H1 (cell line): Measurements from ENCODE around the gene RNGTT. TPM values are rescaled to one million over a fixed set of nuclear protein-coding genes. Genes with fewer than 3 reads are reported as not detected.

Experiments
- CTCF ChIA-PET: fragments of 300-600 bp; sonication (Branson Sonifier 250); formaldehyde crosslinking; loops from one replicate; lab custom pipeline; 2021; ENCODE audit not compliant: partially characterized antibody; lab: Charles Lee
- POLR2A ChIA-PET: fragments of 300-600 bp; sonication (Branson Sonifier 250); formaldehyde crosslinking; loops from one replicate; lab custom pipeline; 2021; ENCODE audit warnings: inconsistent platforms; ENCODE audit not compliant: partially characterized antibody; lab: Charles Lee
- DNase-seq, 2 experiments: peaks; one replicate each; pipeline versions ENCODE4 v3.0.0 to v3.0.0-alpha.2; 2010 to 2022; ENCODE audit warnings: low spot score in 2 of 2, low read depth in 1 of 2, mixed read lengths in 1 of 2
- FAIRE-seq: peaks from 2 replicates; lab custom pipeline; 2011; peaks lifted over from hg19 to GRCh38; lab: Jason Lieb, UNC
- H2AFZ ChIP-seq: 2 replicates; pipeline ENCODE4 v1.8.1; 2012; ENCODE audit warnings: low read length, inconsistent platforms
- H2AK5ac ChIP-seq: 2 replicates; pipeline ENCODE4 v1.6.1; 2013; ENCODE audit warnings: low read depth, low read length
- H2BK120ac ChIP-seq: replicated peaks from 2 replicates; pipeline ENCODE3; 2013; ENCODE audit warnings: low read depth, low read length, inconsistent platforms
- H2BK12ac ChIP-seq: 2 replicates; pipeline ENCODE4 v1.6.1; 2013; ENCODE audit warnings: low read depth, low read length
- H2BK15ac ChIP-seq: 2 replicates; pipeline ENCODE4 v1.6.1; 2013; ENCODE audit warnings: low read length
- H2BK20ac ChIP-seq: 2 replicates; pipeline ENCODE4 v1.6.1; 2013; ENCODE audit warnings: low read length
- H2BK5ac ChIP-seq: 2 replicates; pipeline ENCODE4 v1.6.1; 2013; ENCODE audit warnings: low read depth, low read length
- H3K14ac ChIP-seq: 2 replicates; pipeline ENCODE4 v1.6.1; 2013; ENCODE audit warnings: inconsistent platforms; ENCODE audit not compliant: insufficient read length
- H3K18ac ChIP-seq: 2 replicates; pipeline ENCODE4 v1.6.1; 2013; ENCODE audit warnings: low read length; ENCODE audit errors: extremely low read depth
- H3K23ac ChIP-seq: 2 replicates; pipeline ENCODE4 v1.6.1; 2013; ENCODE audit warnings: inconsistent platforms; ENCODE audit not compliant: insufficient read length
- H3K23me2 ChIP-seq: 2 replicates; pipeline ENCODE4 v1.6.1; 2013; ENCODE audit warnings: low read depth, low read length
- H3K27ac ChIP-seq: 2 replicates; pipeline ENCODE4 v1.6.1; 2011; ENCODE audit warnings: low read depth, low read length, inconsistent platforms
- H3K27me3 ChIP-seq, 4 experiments: replicated peaks in 1 of 4; 1 replicate in 1 of 4; 2 replicates in 3 of 4; pipeline versions ENCODE4 v1.6.1 to v1.8.1; 2011 to 2013; ENCODE audit warnings: low read length in 3 of 4, mild to moderate bottlenecking in 3 of 4, inconsistent platforms in 2 of 4, mixed read lengths in 2 of 4, moderate library complexity in 1 of 4; ENCODE audit not compliant: control insufficient read depth in 3 of 4, insufficient read depth in 3 of 4; ENCODE audit errors: extremely low read depth in 1 of 4
- H3K36me3 ChIP-seq, 4 experiments: 2 replicates each; pipeline versions ENCODE4 v1.6.1 to v1.8.1; 2011 to 2013; ENCODE audit warnings: mild to moderate bottlenecking in 4 of 4, low read length in 3 of 4, moderate library complexity in 2 of 4, control low read depth in 1 of 4, inconsistent platforms in 1 of 4; ENCODE audit not compliant: insufficient read depth in 4 of 4, control insufficient read depth in 2 of 4
- H3K4ac ChIP-seq: replicated peaks from 2 replicates; pipeline ENCODE3; 2013; ENCODE audit warnings: low read length, low read depth, mixed read lengths, inconsistent platforms; ENCODE audit not compliant: insufficient read length
- H3K4me1 ChIP-seq, 4 experiments: replicated peaks in 1 of 4; 1 replicate in 1 of 4; 2 replicates in 3 of 4; pipeline versions ENCODE4 v1.6.1 to v1.8.1; 2011 to 2013; ENCODE audit warnings: low read length in 3 of 4, inconsistent platforms in 2 of 4, mixed read lengths in 1 of 4; ENCODE audit not compliant: insufficient read depth in 4 of 4, control insufficient read depth in 3 of 4
- H3K4me2 ChIP-seq, 2 experiments: 2 replicates each; pipeline versions ENCODE4 v1.6.1 to v1.8.1; 2011 to 2013; ENCODE audit warnings: low read depth in 2 of 2, low read length in 2 of 2, control low read depth in 1 of 2, inconsistent platforms in 1 of 2, mild to moderate bottlenecking in 1 of 2; ENCODE audit not compliant: insufficient read depth in 1 of 2
- H3K4me3 ChIP-seq, 4 experiments: fragments of 200-600, 300-600 bp in 1 of 4; sonication (generic), shearing (Covaris generic), sonication (Bioruptor Twin) in 1 of 4; 2 replicates each; pipeline versions ENCODE4 v1.5.1 to v1.8.1; 2011 to 2016; ENCODE audit warnings: low read length in 4 of 4, low read depth in 3 of 4, control low read depth in 2 of 4, inconsistent platforms in 2 of 4, mild to moderate bottlenecking in 2 of 4, mixed read lengths in 1 of 4, moderate library complexity in 1 of 4; ENCODE audit not compliant: insufficient read depth in 2 of 4; ENCODE audit errors: extremely low read depth in 1 of 4
- H3K56ac ChIP-seq: replicated peaks from 2 replicates; pipeline ENCODE3; 2013; ENCODE audit warnings: low read depth, mild to moderate bottlenecking, mixed read lengths, low read length, inconsistent platforms; ENCODE audit not compliant: insufficient read length
- H3K79me1 ChIP-seq: 2 replicates; pipeline ENCODE4 v1.6.1; 2013; ENCODE audit warnings: low read depth, low read length, control low read depth
- H3K79me2 ChIP-seq, 2 experiments: 2 replicates each; pipeline versions ENCODE4 v1.6.1 to v1.8.1; 2012 to 2013; ENCODE audit warnings: low read length in 2 of 2, mild to moderate bottlenecking in 2 of 2, inconsistent platforms in 1 of 2; ENCODE audit not compliant: insufficient read depth in 2 of 2, control insufficient read depth in 1 of 2
- H3K9ac ChIP-seq, 4 experiments: replicated peaks in 1 of 4; 1 replicate in 1 of 4; 2 replicates in 3 of 4; pipeline versions ENCODE4 v1.6.1 to v1.8.1; 2011 to 2013; ENCODE audit warnings: low read depth in 3 of 4, low read length in 3 of 4, control low read depth in 2 of 4, mild to moderate bottlenecking in 2 of 4, moderate library complexity in 2 of 4, inconsistent platforms in 1 of 4; ENCODE audit errors: extremely low read depth in 1 of 4
- H3K9me3 ChIP-seq, 2 experiments: 2 replicates each; pipeline versions ENCODE4 v1.6.1 to v1.8.1; 2012 to 2013; ENCODE audit warnings: mild to moderate bottlenecking in 2 of 2, moderate library complexity in 2 of 2, control low read depth in 1 of 2, inconsistent platforms in 1 of 2, low read depth in 1 of 2, low read length in 1 of 2, mixed read lengths in 1 of 2; ENCODE audit not compliant: insufficient read depth in 2 of 2
- H4K20me1 ChIP-seq, 2 experiments: replicated peaks in 1 of 2; 2 replicates each; pipeline versions ENCODE3 to v1.8.1; 2011 to 2013; ENCODE audit warnings: inconsistent platforms in 2 of 2, low read length in 2 of 2, mild to moderate bottlenecking in 1 of 2; ENCODE audit not compliant: insufficient read depth in 2 of 2, control insufficient read depth in 1 of 2
- H4K5ac ChIP-seq: 2 replicates; pipeline ENCODE4 v1.6.1; 2013; ENCODE audit warnings: low read length, low read depth, mixed read lengths, inconsistent platforms; ENCODE audit not compliant: insufficient read length
- H4K8ac ChIP-seq: 2 replicates; pipeline ENCODE4 v1.8.0; 2013; ENCODE audit warnings: mild to moderate bottlenecking, moderate library complexity, low read length, inconsistent platforms; ENCODE audit not compliant: insufficient read depth; ENCODE audit errors: extremely low read depth
- H4K91ac ChIP-seq: replicated peaks from 2 replicates; pipeline ENCODE3; 2013; ENCODE audit warnings: low read length, mixed read lengths, inconsistent platforms; ENCODE audit not compliant: insufficient read length
- CTCF ChIP-seq, 3 experiments: IDR thresholded peaks; 1 replicate in 2 of 3; 2 replicates in 1 of 3; pipeline versions ENCODE4 v1.5.1 to v1.6.1; 2011; ENCODE audit warnings: low read length in 3 of 3, mild to moderate bottlenecking in 3 of 3, inconsistent platforms in 2 of 3, low read depth in 1 of 3, moderate library complexity in 1 of 3; ENCODE audit not compliant: insufficient read depth in 1 of 3; ENCODE audit errors: control extremely low read depth in 1 of 3
- NRF1 ChIP-seq: IDR thresholded peaks from 2 replicates; pipeline ENCODE4 v1.6.1; 2011; ENCODE audit warnings: mild to moderate bottlenecking, low read depth, low read length, improper control_type of control experiment
- RAD21 ChIP-seq, 2 experiments: IDR thresholded peaks in 1 of 2; conservative IDR thresholded peaks in 1 of 2; 2 replicates each; pipeline ENCODE4 v1.6.1; 2011; ENCODE audit warnings: low read depth in 2 of 2, low read length in 2 of 2, improper control_type of control experiment in 1 of 2, inconsistent platforms in 1 of 2, mild to moderate bottlenecking in 1 of 2, moderate library complexity in 1 of 2
- SIX5 ChIP-seq: IDR thresholded peaks from 2 replicates; pipeline ENCODE4 v1.6.1; 2011; ENCODE audit warnings: mild to moderate bottlenecking, low read depth, low read length
- TEAD4 ChIP-seq: IDR thresholded peaks from 2 replicates; pipeline ENCODE4 v1.6.1; 2012; ENCODE audit warnings: low read depth, low read length, inconsistent platforms, mixed read lengths
- WGBS, 2 experiments: shearing (Covaris generic) in 1 of 2; methylation state at CpG; one replicate each; pipeline versions ENCODE4 v1.1.6 to v1.1.7; 2013 to 2015; ENCODE audit warnings: low lambda C conversion rate in 2 of 2, mixed read lengths in 2 of 2, inconsistent platforms in 1 of 2, low coverage in 1 of 2, missing lambda C conversion rate in 1 of 2; ENCODE audit not compliant: insufficient replicate concordance in 2 of 2, insufficient coverage in 1 of 2, insufficient read length in 1 of 2; ENCODE audit errors: extremely low coverage in 1 of 2, missing lambda C conversion rate in 1 of 2; 5-methylcytosine and 5-hydroxymethylcytosine counted together
- polyA plus RNA-seq, 7 experiments: library from polyadenylated mRNA; depleted of rRNA in 3 of 7; stranded (reverse) in 5 of 7; unstranded in 2 of 7; fragments of >200 nt in 5 of 7; fragments of 200-250 nt in 2 of 7; gene quantifications; 1 replicate in 5 of 7; 2 replicates in 1 of 7; 4 replicates in 1 of 7; pipeline versions ENCODE4 v1.2.1 to v1.2.3, GENCODE V29; 2011 to 2013; ENCODE audit warnings: missing spikeins in 2 of 7, mixed read lengths in 2 of 7
- total RNA-seq: library from RNA; stranded (reverse); fragmentation: NEBNext Ultra II Directional; extraction: Animal tissue kit (Norgen Biotek cat#: 25700); gene quantifications from 2 replicates; pipeline ENCODE4 v1.2.1, GENCODE V29; 2021

Gene RNGTT
- total and polyA plus RNA-seq, 2 of the 8 experiments (the other 6 are each of a cell fraction or from before 2014, with no cell fraction given) = 3.6 to 21.2 TPM

- Histone ChIP-seq H4K91ac (no peak overlapping the region), H3K79me2 (no peaks in the 10 kb centered on the region), H3K27me3 (no peaks in the 10 kb centered on the region), H3K9ac (no peak overlapping the region), H3K4me1 (peaks cover 0 to 6% (median 2%) of the 10 kb centered on the region in 4 experiments; a peak in 2 of 7 replicates), H2BK15ac (no peak overlapping the region), H4K8ac (no peak overlapping the region), H3K56ac (no peak overlapping the region), H3K23ac (no peak overlapping the region), H4K5ac (no peak overlapping the region), H3K18ac (no peak overlapping the region), H3K14ac (no peak overlapping the region), H2BK12ac (no peak overlapping the region), H2AK5ac (no peak overlapping the region), H3K4me3 (no peak overlapping the region), H2BK120ac (no peak overlapping the region), H3K23me2 (no peaks in the 10 kb centered on the region), H3K9me3 (no peaks in the 10 kb centered on the region), H2AFZ (no peak overlapping the region), H3K79me1 (no peaks in the 10 kb centered on the region), H3K27ac (no peak overlapping the region), H2BK5ac (no peak overlapping the region), H3K4me2 (no peak overlapping the region), H4K20me1 (no peaks in the 10 kb centered on the region), H2BK20ac (no peak overlapping the region), H3K4ac (no peak overlapping the region), H3K36me3 (no peaks in the 10 kb centered on the region)
- 0 out of 2 replicates have a peak, but pooled peaks have one; percentile 39 for TF ChIP-seq TEAD4
- peak; percentile 23 to 69 (median 35); a peak in 3 of 4 replicates for TF ChIP-seq CTCF (IDR thresholded peaks at IDR 0.05; ENCODE audit: control extremely low read depth in 1 of 3, insufficient read depth in 1 of 3, low read depth in 1 of 3, low read length in 3 of 3)
- TF ChIP-seq SIX5 = no peak
- TF ChIP-seq NRF1 = no peak
- peak; percentile 45 to 56; a peak in 3 of 4 replicates for TF ChIP-seq RAD21 (IDR thresholded peaks at IDR 0.05 in 1 of 2, conservative IDR thresholded peaks at IDR 0.05 in 1 of 2; ENCODE audit: low read depth in 2 of 2, low read length in 2 of 2)
- ChIA-PET CTCF (interaction anchor here (0.6 to 2.0 kb wide), 17 partner anchors 8 to 560 kb away, joined by 3 to 12 read pairs (median 3); no protein-coding TSS in a partner anchor), POLR2A (interaction anchor here (0.7 kb wide), 1 partner anchor 74 kb away, joined by 3 read pairs; no protein-coding TSS in a partner anchor)
- FAIRE-seq (peak; percentile 68), DNase-seq (peak; percentile 19 to 62)
- 45% methylated on average over 5 of the region's 5 CpGs; no CpG with 5 or more reads in 1 of the 2 experiments for WGBS, 2 experiments
These were observed 333.5 kb downstream of the RNGTT start for GRCh38 chr6:88629838-88630494.
